GM11168 (cell line): ENCODE data around the gene CCR9.

Experiments
- in situ Hi-C: fragments of 300-500 bp; cut with MboI; formaldehyde crosslinking; loops from one replicate; pipeline ENCODE4 v1.12.0; 2022; ENCODE audit warnings: low sequenced_read_pairs; ENCODE audit not compliant: unreplicated experiment

The CCR9 gene

DNA sequence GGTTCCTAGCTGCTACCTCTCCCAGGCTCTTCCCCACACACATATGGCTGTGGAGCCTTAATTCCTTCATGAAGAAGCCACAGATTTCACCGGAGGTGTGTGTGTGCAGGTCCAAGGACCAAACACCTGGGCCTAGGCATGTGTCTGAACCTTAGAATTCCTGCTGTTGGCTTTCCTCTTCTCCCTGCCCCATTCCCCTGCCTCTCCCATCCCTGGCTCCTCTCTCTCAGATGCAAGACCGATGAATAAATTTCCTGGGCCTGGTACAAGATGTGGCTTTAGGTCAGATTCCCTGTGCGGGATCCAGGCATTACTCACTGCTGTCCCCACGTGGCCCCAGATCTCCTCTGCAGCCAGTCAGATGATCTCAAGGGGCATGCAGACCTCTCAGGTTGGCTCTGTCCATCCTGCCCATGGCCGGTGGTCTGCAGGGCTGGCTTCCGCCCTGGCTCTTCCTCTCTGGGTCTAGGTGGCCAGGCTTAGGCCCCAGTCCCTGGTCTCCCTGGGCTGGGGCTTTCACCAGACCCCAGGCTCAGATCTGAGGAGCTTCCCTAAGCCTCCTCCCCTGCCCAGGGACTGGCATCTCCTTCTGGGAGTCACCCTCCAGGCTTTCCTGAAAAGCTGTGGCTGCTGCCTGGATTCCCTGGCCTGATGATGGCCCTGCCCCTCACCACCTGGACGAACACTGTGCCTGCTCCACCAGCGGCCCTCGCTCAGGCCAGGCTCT is 20.5 kb downstream of the CCR9 start:
- in situ Hi-C loops = no loop called here

GRCh38 chr3:45907769-45908705 is 21.7 kb downstream of the CCR9 start:
- in situ Hi-C loops = no loop called here

- in situ Hi-C loops = no loop called here
Observed at GRCh38 chr3:45908761-45909160, 22.4 kb downstream of the CCR9 start.

GRCh38 chr3:45909542-45909941 is 23.2 kb downstream of the CCR9 start:
- in situ Hi-C loops = no loop called here

DNA sequence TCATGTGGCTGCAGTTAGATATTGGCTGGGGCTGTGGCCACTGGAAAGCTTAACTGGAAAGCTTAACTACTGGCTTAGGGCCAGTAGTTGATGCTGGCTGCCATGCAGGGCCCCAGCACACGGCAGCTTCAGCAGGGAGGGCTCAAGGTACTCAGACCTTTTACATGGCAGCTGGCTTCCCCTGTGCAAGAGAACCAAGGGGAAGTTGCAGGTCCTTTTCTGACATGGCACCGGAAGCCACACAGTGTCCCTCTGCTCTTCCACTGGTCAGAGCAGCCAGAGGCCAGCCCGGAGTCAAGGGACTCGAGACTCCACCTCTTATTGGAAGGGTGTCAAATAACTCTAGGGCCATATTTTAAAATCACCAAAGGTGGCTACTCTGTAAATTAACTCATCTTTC is 24.5 kb downstream of the CCR9 start:
- in situ Hi-C loops = no loop called here

GRCh38 chr3:45911511-45912226 is 25.3 kb downstream of the CCR9 start:
- in situ Hi-C loops = no loop called here

DNA sequence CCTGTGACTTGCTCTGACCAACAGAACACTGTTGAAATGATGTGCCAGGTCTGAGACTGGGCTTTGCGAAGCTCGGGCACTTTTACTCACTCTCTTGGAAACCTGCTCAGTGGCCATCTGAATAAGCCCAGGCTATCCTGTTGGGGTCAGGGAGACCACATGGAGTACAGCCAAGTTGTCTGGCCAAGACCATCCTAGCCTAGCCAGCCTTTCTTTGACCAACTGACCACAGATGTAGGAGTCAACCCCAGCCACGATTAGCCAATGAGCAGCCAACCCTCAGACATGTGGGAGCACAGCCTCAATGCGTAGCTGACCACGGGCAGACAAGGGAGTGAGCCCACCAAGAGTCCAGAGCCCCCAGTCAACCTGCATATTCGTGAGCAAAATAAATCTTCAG is 26.1 kb downstream of the CCR9 start:
- in situ Hi-C loops = no loop called here

- in situ Hi-C loops = no loop called here
Observed at GRCh38 chr3:45914362-45915058, 28.2 kb downstream of the CCR9 start.

GRCh38 chr3:45915059-45915439 is 28.7 kb downstream of the CCR9 start:
- in situ Hi-C loops = no loop called here

GRCh38 chr3:45915518-45916231 is 29.3 kb downstream of the CCR9 start:
- in situ Hi-C loops = no loop called here

DNA sequence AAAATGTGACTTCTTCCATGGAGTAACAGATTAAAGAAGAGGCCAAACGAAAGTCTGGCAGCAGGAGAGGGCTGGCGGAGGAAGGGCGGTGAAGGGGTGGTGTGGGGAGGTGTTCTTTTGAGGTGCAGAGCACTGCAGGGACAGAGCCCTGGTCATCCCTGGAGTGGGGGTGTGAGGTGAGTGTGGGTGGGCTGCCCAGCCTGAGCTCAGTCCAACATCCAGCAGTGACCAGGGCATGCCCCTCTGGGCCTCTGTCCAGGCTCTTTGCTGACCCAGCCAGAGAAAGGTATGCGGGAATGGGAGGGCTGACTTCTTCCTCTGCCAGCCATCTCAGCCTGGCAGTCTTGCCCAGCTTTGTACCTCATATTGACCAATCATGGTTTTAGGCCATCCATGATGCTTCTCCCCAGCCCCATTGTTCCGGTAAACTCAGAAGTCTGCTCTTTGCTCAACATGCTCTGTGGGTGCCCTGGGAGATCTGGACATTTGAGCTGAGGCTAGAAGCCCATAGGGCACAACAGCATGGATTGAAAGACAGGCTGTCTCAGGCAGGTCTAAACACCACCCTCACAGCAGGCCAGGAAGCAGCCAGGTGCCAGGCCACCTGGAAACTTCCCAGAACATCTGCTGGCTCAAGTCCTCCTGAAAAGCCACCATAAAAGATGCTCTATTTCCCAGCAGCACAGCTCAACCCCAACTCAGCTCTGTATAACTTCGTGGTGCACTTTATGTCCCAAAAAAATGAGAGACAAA is 31.0 kb downstream of the CCR9 start:
- in situ Hi-C loops = no loop called here

- in situ Hi-C loops = loop anchor here (5.0 kb wide), 1 partner anchor 79 kb away; the partner anchor contains the start of gene LZTFL1
Observed at GRCh38 chr3:45921158-45922038, 35.1 kb downstream of the CCR9 start.

DNA sequence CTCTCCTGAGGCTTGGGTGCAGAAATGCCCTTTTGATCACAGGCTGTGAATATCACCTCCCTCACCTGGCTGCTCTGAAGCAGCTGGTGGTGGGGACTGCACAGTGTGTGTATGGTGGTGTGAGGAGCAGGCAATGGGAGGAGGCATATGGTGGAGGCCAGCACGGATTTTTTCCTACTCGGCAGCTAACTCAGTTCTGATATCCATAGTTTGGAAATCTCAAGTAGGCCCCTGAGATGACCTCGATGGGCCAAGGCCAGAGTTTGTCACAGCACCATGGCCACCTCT is 35.6 kb downstream of the CCR9 start:
- in situ Hi-C loops = loop anchor here (5.0 kb wide), 1 partner anchor 80 kb away; the partner anchor contains the start of gene LZTFL1

GRCh38 chr3:45922950-45923590 is 36.7 kb downstream of the CCR9 start:
- in situ Hi-C loops = loop anchor here (5.0 kb wide), 1 partner anchor 81 kb away; the partner anchor contains the start of gene LZTFL1

- in situ Hi-C loops = loop anchor here (5.0 kb wide), 1 partner anchor 81 kb away; the partner anchor contains the start of gene LZTFL1
Observed at GRCh38 chr3:45923755-45924154, 37.4 kb downstream of the CCR9 start.

DNA sequence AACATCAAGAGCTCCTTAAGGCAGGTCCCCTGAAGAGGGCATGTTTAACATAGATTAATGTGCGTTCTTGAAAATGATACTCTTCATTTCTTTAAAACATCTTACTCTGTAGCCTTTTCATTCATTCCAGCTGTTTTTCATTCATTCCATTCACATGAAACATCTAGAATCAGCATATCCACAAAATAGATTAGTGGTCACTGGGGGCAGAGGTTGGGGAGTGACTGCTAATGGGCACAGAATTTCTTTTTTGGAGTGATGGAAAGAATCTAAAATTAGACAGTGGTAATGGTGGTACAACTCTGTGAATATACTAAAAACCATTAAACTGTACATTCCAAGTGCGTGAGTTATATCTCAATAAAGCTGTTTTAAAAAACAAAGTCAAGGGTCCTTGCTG is 41.5 kb downstream of the CCR9 start:
- in situ Hi-C loops = loop anchor here (5.0 to 25.0 kb wide), 2 partner anchors 166 to 416 kb away; no protein-coding TSS in a partner anchor

GRCh38 chr3:45929042-45929679 is 42.8 kb downstream of the CCR9 start:
- in situ Hi-C loops = loop anchor here (5.0 to 25.0 kb wide), 2 partner anchors 167 to 417 kb away; no protein-coding TSS in a partner anchor
